ENCODE data around the gene DLG2.

DNA sequence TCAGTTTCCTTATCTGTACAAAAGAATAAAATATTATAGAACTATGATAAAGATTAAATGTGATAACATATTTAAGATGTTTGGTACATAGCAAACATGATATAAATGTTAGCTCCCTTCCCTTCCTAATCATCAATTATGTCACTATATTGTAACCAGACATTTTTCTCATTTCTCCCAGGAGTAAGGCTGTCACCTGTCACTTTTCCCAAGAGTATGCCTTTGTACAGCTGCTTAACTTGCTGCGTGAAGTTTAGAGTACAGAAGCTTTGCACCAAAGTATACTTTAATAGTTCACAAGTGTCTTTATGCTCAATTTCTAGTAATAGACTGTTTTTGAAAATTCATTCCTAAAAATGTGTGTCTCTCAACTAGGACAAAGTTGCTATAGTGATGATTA is 186.9 kb downstream of the DLG2 start:
- TF ChIP-seq, protein P1, sequence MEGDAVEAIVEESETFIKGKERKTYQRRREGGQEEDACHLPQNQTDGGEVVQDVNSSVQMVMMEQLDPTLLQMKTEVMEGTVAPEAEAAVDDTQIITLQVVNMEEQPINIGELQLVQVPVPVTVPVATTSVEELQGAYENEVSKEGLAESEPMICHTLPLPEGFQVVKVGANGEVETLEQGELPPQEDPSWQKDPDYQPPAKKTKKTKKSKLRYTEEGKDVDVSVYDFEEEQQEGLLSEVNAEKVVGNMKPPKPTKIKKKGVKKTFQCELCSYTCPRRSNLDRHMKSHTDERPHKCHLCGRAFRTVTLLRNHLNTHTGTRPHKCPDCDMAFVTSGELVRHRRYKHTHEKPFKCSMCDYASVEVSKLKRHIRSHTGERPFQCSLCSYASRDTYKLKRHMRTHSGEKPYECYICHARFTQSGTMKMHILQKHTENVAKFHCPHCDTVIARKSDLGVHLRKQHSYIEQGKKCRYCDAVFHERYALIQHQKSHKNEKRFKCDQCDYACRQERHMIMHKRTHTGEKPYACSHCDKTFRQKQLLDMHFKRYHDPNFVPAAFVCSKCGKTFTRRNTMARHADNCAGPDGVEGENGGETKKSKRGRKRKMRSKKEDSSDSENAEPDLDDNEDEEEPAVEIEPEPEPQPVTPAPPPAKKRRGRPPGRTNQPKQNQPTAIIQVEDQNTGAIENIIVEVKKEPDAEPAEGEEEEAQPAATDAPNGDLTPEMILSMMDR (IDR thresholded peaks at IDR 0.05): no peak
- TF ChIP-seq POLR2AphosphoS5 (IDR thresholded peaks at IDR 0.05) (no peak), POLR2A (IDR thresholded peaks at IDR 0.05) (no peak)

Measured in suprapubic skin (tissue), 4 donors.